Endometrial microvascular endothelial cells (primary cell): ENCODE measurements around the gene SOHLH2. TPM values are rescaled to one million over a fixed set of nuclear protein-coding genes. Genes with fewer than 3 reads are reported as not detected.

Experiments
- in situ Hi-C: cut with HindIII; loops from 2 replicates; pipeline ENCODE4 v1.10.0; 2017; ENCODE audit warnings: low sequenced_read_pairs, low pct_unique_long_range_greater_than_20kb; ENCODE audit errors: inconsistent ontology term
- total RNA-seq: library from RNA; depleted of rRNA; stranded (reverse); fragments of >200 nt; gene quantifications from one replicate; pipeline ENCODE4 v1.2.3, GENCODE V29; 2015; ENCODE audit errors: inconsistent ontology term

SOHLH2 gene, protein sequence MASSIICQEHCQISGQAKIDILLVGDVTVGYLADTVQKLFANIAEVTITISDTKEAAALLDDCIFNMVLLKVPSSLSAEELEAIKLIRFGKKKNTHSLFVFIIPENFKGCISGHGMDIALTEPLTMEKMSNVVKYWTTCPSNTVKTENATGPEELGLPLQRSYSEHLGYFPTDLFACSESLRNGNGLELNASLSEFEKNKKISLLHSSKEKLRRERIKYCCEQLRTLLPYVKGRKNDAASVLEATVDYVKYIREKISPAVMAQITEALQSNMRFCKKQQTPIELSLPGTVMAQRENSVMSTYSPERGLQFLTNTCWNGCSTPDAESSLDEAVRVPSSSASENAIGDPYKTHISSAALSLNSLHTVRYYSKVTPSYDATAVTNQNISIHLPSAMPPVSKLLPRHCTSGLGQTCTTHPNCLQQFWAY
- not detected for total RNA-seq

DNA sequence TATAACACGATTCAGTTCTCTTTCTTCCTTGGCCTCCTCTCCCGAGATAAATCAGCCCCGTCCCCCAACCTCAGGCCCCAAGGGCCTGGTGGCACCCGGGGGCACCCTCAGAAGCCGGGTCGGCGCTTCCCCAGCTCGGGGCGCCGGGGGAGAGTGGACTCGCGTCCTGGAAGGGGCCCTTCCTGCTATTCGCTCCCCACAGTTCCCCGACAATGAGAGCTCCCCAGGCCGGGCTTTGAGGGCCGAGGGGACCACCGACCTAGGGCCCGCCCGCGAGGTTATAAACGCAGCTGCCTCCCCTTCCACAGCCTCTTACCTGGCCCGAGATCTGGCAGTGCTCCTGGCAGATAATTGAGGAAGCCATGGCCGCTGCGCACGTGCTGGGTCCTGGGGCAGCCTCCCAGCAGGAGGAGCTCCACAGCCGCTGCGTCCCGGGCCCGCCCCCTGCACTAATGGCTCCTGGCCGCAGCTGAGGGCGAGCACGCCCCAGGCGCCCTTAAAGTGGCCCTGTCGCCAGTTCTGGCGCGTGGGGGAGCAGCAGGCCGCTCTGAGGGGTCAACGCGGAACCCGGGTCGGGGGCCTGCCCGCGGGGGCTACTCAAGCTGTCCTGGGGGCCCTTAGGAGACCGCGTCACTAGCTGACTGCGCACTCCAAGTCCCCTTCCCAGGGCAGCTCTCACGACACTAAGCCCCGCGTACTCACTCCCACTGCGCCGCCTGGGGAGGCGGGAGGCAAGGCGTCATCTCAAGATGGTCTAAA is at the start of gene SOHLH2:
SOHLH2 (minus strand) TSS at position 394 of the 759 bp plus-strand sequence; CDS start at position 364, 30 bp downstream.
- in situ Hi-C loops = no loop called here

DNA sequence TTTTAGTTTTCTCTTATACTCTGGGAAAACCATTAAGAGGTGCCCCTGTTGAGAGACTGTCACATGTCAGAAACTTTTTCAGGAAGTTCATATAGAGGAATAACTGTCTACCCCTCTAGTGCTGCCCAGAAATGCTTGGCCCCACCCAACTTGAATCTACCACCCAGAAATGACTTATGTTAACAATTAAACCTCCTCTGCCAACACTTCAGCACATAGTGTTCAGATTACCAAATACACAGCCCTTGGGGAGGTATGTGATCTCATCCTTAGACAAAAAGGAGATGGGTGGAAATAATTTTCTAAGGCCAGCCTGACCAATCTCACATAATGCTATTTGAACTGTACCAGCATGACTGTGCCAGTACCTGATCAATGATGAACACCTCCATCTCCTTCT is 47.6 kb upstream of the SOHLH2 start:
- in situ Hi-C loops = no loop called here

DNA sequence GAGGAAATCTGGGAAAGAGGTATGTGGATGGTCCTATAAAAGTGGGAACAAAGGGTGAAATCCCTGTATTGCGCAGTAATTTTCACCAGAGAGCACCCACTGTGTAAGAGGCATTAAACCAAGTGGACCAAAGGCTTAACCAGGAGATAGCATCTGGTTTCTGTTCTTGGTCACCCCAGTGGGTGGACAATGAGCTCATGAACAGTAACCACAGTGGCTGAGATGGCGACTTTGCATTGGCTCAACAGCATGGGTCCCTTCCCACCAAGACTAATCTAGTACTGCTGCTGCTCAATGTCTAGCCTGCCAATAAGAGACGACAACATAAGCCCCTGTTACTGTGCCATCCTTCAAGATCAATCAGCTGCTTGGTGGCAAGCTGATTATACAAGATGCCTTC is 46.7 kb upstream of the SOHLH2 start:
- in situ Hi-C loops = no loop called here

DNA sequence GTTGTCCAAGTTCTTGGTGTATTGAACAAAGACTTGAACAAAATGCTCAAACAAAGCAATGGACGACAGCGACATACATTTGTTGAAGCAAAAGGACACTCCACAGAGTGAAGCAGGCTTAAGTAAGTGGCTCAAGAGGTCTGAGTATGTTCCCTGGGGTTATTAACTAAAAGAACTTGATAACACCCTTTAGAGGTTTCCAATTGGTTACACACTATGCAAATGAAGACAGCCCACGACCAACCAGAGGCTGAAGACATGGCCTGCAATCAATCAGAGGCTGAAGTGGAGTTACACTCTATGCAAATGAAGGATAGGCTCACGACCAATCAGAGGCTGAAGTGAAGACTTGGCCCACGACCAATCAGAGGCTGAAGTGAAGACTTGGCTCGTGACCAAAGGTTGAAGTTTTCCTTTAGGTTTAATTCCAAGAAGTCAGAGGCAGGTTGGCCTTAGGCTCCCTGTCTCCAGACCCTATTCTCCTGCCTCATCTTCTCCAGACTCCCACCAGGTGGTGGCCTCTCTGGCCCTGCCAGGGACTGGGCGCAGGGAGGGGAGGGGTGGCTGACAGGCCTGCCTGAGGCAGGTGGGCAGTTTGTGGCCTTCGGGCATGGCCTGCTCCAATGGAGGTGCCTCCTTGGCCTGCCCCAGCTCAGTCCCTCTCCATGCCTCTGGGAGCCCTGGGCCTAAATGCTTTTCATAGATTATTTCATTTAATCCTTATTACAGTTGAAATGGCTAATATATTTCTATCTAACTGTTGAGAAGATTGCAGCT is 45.2 kb upstream of the SOHLH2 start:
- in situ Hi-C loops = no loop called here

DNA sequence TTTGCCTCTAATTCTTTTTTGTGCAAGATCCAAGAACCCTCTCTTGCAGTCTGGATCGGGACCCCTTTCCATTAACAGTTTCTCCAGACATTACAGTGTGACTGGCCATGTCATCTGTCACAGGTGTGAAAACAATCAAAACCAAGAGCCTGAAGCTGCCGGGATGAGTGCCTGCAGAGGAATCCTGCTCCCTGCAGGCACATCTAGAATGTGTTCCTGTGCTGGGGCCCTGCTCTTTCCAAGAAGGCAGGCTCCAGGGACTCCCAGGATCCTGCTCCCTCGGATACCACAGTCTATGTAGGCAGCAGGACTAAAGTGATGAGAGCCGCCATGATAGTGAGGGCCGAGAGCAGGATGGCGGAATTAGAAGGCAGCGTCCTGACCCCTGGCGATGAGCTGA is 44.5 kb upstream of the SOHLH2 start:
- in situ Hi-C loops = no loop called here

DNA sequence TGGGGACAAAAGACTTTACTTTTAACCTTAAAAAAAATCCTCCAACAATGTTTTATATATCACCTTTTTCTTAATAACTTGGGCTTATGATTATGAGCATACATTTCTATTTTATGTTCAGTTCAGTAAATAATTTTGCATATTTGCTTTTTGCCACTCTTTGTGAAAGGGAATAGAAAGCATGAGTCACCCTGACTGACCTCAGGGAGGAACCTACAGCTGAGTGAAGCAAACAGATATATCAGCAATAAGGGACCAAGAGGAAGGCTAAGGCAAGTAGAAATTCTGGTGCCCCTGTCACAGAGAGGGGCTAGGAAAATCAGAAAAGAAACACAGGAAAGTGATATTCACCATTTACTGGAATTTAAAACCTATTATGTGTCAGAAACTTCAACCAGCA is 37.2 kb upstream of the SOHLH2 start:
- in situ Hi-C loops = no loop called here

DNA sequence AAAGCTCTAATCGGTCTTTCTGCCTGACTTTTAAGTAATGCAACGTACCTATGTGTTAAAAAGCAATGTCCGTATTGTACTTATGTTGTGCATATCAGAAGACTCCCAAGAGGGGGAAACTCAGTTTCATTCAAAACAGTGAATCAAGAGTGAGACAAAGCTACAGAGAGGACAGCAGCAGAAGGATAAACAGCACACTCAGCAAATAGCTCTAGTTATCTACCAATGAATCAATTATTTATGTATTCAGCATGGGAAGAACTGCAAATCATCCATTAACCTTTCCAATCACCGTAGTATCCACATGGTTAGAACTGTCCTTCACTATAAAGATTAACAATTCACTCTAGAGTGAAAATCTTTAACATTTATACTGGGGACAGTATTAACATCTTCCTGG is 36.7 kb upstream of the SOHLH2 start:
- in situ Hi-C loops = no loop called here

DNA sequence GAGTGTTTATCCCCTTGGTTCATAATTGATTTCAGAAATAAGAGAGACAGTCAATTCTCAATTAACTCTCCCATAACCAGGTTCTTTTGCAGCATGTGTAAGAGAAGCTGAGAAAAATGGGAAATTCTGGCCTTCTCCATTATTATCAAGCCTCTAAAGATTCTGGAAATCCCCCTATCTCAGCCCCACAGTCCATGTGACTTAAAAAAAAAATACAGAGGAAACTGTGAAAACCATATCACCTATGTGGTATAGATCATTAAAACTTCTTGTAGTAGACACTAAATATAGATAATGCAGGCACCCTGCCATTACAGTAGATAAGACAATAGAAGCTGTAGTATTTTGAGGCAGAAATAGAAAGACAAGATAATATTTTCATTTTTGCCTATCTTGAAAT is 34.3 kb upstream of the SOHLH2 start:
- in situ Hi-C loops = no loop called here

DNA sequence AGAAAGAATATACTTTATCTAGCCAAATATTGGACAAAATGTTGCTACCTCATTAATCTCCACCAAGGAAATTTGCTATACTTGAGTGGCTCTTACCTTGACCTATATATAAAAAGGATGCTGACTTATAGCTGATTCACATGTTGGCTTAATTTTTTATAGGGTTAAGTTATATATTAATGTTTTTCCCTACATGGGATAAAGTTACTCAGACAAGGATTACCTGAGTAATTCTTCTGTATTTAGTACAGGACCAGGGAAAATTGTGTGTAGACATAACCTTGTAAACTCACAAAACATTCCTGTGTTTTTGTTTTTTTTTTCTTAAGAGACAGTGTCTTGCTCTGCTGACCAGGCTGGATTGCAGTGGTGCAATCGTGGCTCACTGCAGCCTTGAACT is 30.6 kb upstream of the SOHLH2 start:
- in situ Hi-C loops = no loop called here

DNA sequence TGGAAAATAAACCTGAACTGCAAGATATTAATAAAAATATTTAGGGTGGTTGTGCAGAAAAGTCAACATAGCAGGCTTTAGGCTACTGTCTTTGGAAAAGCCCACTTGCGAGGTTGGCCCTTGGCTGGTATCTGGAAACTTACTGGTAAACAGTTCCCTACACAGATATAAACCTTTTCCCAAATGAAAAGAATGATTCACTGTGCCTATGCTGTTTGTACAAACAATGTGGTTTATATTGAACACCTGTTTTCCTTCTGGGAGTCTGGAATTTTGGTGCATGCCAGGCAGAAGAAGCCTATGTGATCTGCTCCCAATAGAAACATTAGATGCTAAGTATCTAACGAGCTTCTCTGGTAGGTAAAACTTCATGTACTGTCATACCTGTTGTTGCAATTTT is 29.7 kb upstream of the SOHLH2 start:
- in situ Hi-C loops = no loop called here

DNA sequence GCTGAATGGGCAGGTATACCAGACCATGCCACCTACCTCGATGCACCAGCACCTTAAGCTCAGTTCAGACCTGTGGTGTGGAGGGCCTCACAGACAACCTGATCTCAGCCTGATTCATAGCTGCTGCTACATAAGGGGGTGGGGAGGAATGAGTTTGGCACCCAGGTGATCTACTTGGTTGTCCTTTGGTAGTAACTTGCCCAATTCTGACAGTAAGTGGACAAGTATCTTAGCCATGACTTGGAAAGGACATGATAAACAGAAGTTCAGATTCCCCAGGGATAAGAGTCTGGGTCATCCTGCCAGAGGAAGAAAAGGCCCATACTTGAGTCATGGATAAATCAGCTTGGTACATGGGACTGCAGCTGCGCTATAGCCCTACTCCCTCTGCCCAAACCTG is 28.4 kb upstream of the SOHLH2 start:
- in situ Hi-C loops = no loop called here

DNA sequence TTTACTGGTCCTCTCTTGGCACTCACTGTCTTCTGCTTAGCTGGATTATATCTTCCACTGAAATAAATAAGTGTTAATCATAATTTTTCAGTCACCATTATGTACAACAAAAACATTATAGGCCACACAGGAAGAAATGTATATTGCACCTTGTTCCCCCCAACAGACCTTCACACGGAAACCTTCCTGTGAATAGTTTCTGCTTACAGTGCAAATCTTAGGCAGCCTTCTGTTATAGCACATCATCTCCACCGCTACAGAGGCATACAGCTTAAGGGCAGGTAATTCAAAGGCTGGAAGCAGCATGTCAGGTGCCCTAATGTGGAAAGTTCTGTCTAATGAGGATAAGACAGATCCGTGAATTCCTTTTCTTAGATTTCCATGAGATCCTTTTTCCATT is 16.9 kb upstream of the SOHLH2 start:
- in situ Hi-C loops = no loop called here

DNA sequence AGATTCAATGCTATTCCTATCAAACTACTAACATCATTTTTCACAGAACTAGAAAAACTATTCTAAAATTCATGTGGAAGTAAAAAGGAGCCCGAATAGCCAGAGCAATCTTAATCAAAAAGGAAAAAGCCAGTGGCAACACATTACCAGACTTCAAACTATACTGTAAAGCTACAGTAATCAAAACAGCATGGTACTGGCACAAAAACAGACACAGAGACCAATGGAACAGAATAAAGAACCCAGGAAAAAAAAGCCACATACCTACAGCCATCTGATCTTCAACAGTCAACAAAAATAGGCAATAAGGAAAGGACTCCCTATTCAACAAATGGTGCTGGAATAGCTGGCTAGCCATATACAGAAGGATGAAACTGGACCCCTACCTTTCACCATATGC is 10.4 kb upstream of the SOHLH2 start:
- in situ Hi-C loops = no loop called here

DNA sequence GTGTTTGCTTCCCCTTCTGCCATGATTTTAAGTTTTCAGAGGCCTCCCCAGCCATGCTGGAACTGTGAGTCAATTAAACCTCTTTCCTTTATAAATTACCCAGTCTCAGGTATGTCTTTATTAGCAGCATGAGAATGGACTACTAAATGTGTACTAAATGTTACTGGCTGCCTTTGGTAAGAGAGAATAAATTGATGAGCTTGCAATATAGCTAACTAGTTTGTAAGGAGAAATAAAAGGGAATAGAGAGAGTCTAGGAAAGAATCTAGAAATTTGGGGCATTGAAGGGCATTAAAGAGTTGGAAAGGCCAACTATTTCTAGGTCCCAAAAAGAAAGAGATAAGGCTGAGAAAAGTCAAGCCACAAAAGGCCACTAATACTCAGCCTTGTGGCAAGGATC is 5.5 kb upstream of the SOHLH2 start:
- in situ Hi-C loops = no loop called here

DNA sequence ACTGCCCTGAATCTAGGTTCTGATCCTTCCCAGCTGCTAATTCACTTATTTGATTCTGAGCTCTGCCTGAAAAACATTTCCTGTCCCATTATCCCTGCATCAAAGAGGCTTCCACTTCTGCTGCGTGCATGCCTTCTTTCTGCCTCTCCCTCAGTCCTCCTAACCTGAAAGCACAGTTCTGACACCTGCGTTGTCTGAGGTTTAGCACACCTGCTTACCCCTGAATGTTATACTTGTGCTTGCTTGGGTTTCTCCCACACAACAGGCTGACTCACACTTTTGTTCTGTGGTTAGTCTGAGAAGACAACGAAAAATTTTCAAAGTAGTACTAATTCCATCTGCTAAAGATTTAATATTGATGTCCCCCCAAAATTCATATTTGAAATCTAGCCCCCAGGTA is 3.1 kb upstream of the SOHLH2 start:
- in situ Hi-C loops = no loop called here

DNA sequence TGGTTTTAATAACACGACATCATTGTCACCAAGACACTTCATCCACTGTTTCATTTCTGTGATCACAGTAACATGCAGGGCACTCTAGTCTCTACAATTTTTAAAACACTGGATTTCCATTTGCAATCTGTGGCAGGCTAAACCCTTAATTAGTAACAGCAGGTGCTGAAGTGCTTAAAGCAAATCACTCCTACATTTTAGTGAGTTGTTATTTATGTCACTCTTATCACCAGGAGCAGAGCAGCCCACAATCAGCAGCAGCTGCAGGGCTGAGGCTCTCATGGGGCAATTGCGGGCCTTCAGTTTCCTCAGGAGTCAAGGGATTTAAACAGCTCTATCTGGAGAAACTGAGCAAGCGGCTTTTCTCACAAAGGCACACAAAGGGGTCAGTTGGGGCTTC is 1.6 kb downstream of the SOHLH2 start:
- in situ Hi-C loops = no loop called here

DNA sequence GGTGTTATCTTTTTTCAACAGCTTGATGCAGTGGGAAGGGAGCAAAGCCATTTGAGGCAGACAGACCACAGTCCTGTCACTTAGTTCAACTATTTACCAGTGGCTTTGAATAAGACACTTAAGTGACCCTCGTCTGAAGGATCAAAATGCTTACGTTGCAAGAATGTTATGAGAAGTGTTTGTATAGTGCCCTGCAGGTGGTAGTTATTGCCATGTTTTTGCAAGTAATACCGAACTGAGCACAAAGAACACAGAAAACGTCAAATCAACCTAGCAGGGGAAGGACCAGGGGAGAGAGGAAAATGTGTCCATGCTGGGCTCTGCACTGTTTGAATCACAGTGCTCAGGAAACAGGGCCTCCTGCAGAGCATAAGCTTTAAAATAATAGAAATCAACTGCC is 2.8 kb downstream of the SOHLH2 start:
- in situ Hi-C loops = no loop called here

DNA sequence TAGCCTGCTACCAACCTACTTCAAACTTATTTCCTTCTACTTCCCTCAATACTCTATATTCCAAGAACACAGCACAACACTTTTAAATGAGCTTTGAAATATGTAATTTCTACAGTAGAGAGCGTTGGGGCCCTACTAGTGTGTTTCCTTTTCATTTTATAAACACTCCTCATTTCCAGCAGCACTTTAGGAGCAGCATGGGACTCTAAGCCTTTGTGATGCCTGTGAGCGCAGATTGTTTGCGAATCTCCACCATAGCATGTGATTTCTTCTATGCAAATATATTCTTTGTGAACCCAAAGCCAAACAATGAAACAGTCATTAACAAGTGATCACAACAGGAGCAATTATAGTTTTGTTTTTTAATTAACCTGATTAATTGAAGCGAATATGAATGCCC is 3.6 kb downstream of the SOHLH2 start:
- in situ Hi-C loops = no loop called here

DNA sequence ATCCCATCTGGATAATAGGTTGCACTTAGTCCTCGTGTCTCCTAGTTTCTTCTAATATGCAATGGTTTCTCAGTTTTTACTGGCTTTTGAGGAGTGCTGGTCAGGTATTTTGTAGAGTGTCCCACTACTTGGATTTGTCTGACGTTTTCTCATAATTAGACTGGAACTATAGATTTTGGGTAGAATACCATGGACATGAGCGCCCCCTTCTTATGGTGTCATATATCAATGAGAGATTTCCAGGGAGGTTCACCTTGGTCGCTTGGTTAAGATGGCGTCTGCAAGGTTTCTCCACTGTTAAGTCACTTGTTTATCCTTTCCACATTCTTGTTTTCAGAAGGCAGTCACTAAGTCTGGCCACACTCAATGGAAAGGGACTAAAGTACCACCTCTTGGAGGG is 6.7 kb downstream of the SOHLH2 start:
- in situ Hi-C loops = no loop called here
